ENCODE results near the gene PIGM.
"Not testable (repeated sequence)": the region's sequence is repeated elsewhere in the genome, so short reads cannot be mapped to it uniquely, and the experiment has no call there.

Gene PIGM

DNA sequence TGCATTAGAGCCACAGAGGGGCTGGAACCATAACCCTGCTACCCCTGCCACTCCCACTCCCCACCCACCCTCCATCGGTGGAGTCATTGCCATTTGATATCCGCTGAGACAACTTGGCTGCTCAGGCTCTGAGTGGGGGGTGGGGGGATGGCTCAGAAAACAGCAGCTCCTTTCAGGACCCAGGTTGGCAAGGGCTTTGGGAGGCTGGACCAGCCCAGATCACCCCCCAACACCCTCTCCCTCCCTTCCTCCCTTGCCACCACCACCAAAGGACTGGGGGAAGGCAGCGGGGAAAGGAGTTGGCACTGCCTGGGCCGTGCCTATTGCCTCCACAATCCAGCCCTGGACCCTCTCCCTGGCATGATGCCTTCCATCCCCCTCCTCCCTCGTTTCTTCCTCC is 36.4 kb upstream of the PIGM start:
- peaks cover 15% of the 10 kb centered on the region for H3K4me1 Mint-ChIP-seq (ENCODE audit: low read depth)
- H3K27ac Mint-ChIP-seq = no peak overlapping the region
- no peak for DNase-seq (ENCODE audit: low spot score)
- no peak overlapping the region for H3K4me3 Mint-ChIP-seq
- H3K36me3 Mint-ChIP-seq (ENCODE audit: low read depth) = peaks cover 2% of the 10 kb centered on the region
- peaks cover 42% of the 10 kb centered on the region for H3K27me3 Mint-ChIP-seq (ENCODE audit: low read depth)
- no peaks in the 10 kb centered on the region for H3K9me3 Mint-ChIP-seq

GRCh38 chr1:160066829-160067745 is 35.3 kb upstream of the PIGM start:
- Mint-ChIP-seq H3K27me3 (ENCODE audit: low read depth) (peaks cover 42% of the 10 kb centered on the region), H3K9me3 (no peaks in the 10 kb centered on the region), H3K36me3 (ENCODE audit: low read depth) (peaks cover 2% of the 10 kb centered on the region), H3K4me1 (ENCODE audit: low read depth) (peaks cover 15% of the 10 kb centered on the region), H3K4me3 (no peak overlapping the region), H3K27ac (no peak overlapping the region)
- no peak for DNase-seq (ENCODE audit: low spot score)

- Mint-ChIP-seq H3K27ac (no peak overlapping the region), H3K9me3 (no peaks in the 10 kb centered on the region), H3K27me3 (ENCODE audit: low read depth) (peaks cover 42% of the 10 kb centered on the region), H3K4me3 (no peak overlapping the region), H3K36me3 (ENCODE audit: low read depth) (no peaks in the 10 kb centered on the region), H3K4me1 (ENCODE audit: low read depth) (peaks cover 2% of the 10 kb centered on the region)
- no peak for DNase-seq (ENCODE audit: low spot score)
These were observed 33.0 kb upstream of the PIGM start for GRCh38 chr1:160064746-160065145.

GRCh38 chr1:160064164-160064563 is 32.4 kb upstream of the PIGM start:
- Mint-ChIP-seq H3K27ac (no peak overlapping the region), H3K36me3 (ENCODE audit: low read depth) (no peaks in the 10 kb centered on the region), H3K4me1 (ENCODE audit: low read depth) (no peaks in the 10 kb centered on the region), H3K27me3 (ENCODE audit: low read depth) (peaks cover 36% of the 10 kb centered on the region), H3K4me3 (no peak overlapping the region), H3K9me3 (no peaks in the 10 kb centered on the region)
- DNase-seq (ENCODE audit: low spot score) = no peak

DNA sequence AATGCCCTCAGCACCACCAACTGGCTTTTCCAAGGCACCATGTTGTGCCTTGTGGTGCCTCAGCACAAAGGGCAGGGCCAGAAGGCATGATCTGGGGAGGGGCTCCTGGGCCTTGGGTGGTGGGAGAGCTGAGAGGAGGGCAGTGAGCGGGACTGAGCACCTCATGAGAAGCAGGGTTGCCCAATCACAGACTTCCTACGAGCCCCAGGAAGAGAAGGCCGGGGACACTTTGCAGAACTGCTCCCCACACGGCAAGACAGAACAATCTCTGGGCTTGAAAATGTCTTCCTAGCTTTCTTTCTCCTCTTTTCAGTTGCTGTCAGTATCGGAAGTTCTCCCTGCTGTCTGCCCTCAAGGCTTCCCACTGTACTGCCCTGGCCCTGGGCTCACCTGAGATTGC is 31.4 kb upstream of the PIGM start:
- Mint-ChIP-seq H3K4me1 (ENCODE audit: low read depth) (no peaks in the 10 kb centered on the region), H3K36me3 (ENCODE audit: low read depth) (no peaks in the 10 kb centered on the region), H3K4me3 (no peak overlapping the region), H3K27me3 (ENCODE audit: low read depth) (peaks cover 28% of the 10 kb centered on the region), H3K27ac (no peak overlapping the region), H3K9me3 (no peaks in the 10 kb centered on the region)
- DNase-seq (ENCODE audit: low spot score) = no peak

DNA sequence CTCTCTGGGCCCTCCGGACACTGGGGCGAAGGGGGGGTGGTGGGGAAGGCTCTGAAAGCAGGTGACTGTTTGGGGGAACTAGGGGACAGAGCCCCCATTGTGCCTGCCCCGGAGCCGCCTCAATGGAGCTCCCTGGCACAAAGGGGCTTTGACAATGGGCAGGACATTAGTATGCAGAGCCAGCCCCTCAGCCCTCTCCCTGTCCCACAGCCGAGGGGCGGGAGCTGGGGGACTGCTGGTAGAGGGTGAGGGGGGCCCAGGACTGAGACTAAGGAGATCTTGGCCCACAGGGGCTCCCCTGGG is 30.4 kb upstream of the PIGM start:
- H3K4me3 Mint-ChIP-seq = no peak overlapping the region
- no peaks in the 10 kb centered on the region for H3K9me3 Mint-ChIP-seq
- no peak for DNase-seq (ENCODE audit: low spot score)
- H3K27ac Mint-ChIP-seq = no peak overlapping the region
- no peaks in the 10 kb centered on the region for H3K36me3 Mint-ChIP-seq (ENCODE audit: low read depth)
- H3K27me3 Mint-ChIP-seq (ENCODE audit: low read depth) = peaks cover 21% of the 10 kb centered on the region
- H3K4me1 Mint-ChIP-seq (ENCODE audit: low read depth) = no peaks in the 10 kb centered on the region

DNA sequence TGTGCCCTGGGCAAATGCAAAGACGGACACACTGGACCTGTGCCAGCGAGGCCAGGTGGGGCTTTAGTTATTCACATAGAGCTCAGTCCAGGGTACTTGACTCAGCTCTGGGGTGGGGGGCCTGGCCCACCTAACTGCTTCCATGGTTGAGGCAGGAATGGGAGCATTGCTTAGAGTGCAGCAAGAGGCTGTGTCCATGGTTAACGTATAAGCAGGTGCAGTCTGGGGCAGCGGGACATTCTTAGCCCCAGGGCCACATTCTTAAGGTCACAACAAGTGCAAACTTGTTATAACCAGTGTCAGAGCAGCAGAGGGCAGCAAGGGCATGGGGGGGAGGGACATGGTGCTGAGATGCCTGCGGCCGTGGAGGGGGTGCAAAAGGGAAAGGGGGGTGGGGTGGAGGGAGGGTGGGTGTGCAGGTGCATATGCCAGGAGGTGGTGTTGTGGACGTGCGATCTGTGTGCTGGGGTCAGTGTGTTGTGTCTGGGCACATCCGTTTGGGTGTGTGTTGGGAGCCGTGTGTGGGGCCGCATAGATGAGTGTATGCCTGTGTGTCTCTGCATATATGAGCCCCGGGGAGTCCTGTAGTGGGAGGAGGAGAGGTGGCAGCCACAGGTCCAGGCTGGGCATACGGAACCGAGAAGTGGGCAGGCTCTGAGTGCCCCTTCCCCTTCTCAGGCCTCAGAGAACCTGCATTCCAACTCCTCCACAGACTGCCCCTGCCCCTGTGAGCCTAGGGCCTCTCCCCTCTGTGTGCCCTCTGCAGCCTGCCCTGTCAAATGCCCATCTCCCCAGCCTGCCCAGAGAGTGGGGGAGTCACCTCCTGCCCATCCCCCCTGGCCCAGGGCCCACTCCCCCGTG is 29.8 kb upstream of the PIGM start:
- Mint-ChIP-seq H3K4me3 (no peak overlapping the region), H3K4me1 (ENCODE audit: low read depth) (no peaks in the 10 kb centered on the region), H3K36me3 (ENCODE audit: low read depth) (no peaks in the 10 kb centered on the region), H3K27me3 (ENCODE audit: low read depth) (peaks cover 19% of the 10 kb centered on the region), H3K27ac (no peak overlapping the region), H3K9me3 (no peaks in the 10 kb centered on the region)
- DNase-seq (ENCODE audit: low spot score) = no peak

- H3K4me1 Mint-ChIP-seq (ENCODE audit: low read depth) = no peaks in the 10 kb centered on the region
- peaks cover 30% of the 10 kb centered on the region for H3K27me3 Mint-ChIP-seq (ENCODE audit: low read depth)
- no peak overlapping the region for H3K4me3 Mint-ChIP-seq
- DNase-seq (ENCODE audit: low spot score) = no peak
- H3K36me3 Mint-ChIP-seq (ENCODE audit: low read depth) = no peaks in the 10 kb centered on the region
- no peak overlapping the region for H3K27ac Mint-ChIP-seq
- H3K9me3 Mint-ChIP-seq = no peaks in the 10 kb centered on the region
These were observed 26.3 kb upstream of the PIGM start for GRCh38 chr1:160058087-160058486.

GRCh38 chr1:160056648-160057169 is 24.9 kb upstream of the PIGM start:
- Mint-ChIP-seq H3K36me3 (ENCODE audit: low read depth) (no peaks in the 10 kb centered on the region), H3K27me3 (ENCODE audit: low read depth) (peaks cover 34% of the 10 kb centered on the region), H3K4me1 (ENCODE audit: low read depth) (no peaks in the 10 kb centered on the region), H3K4me3 (no peak overlapping the region), H3K9me3 (no peaks in the 10 kb centered on the region), H3K27ac (no peak overlapping the region)
- no peak for DNase-seq (ENCODE audit: low spot score)

- Mint-ChIP-seq H3K4me3 (no peak overlapping the region), H3K27ac (no peak overlapping the region), H3K4me1 (ENCODE audit: low read depth) (no peaks in the 10 kb centered on the region), H3K27me3 (ENCODE audit: low read depth) (peaks cover 33% of the 10 kb centered on the region), H3K36me3 (ENCODE audit: low read depth) (no peaks in the 10 kb centered on the region), H3K9me3 (no peaks in the 10 kb centered on the region)
- no peak for DNase-seq (ENCODE audit: low spot score)
These were observed 22.0 kb upstream of the PIGM start for GRCh38 chr1:160053548-160054365.

DNA sequence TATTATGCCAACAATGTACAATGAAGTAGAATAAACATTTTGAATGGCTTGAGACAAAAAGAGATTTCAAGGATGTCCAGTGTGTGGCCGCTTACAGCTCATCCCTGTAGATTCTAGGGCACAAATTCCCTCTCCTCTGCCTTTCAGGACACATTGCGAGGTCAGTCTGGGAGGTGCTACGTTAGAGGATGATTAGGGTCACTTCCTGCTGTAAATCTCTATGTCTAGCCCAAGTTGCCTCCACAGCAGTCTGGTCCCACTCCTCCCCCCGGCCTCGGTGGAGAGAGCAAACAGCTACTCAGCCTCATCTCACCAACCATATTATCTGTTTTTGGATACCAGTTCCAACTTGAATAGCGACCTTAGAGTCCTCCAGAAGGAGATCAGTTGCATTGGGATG is 21.1 kb upstream of the PIGM start:
- H3K27ac Mint-ChIP-seq = no peak overlapping the region
- H3K4me1 Mint-ChIP-seq (ENCODE audit: low read depth) = no peaks in the 10 kb centered on the region
- H3K4me3 Mint-ChIP-seq = no peak overlapping the region
- peaks cover 33% of the 10 kb centered on the region for H3K27me3 Mint-ChIP-seq (ENCODE audit: low read depth)
- no peaks in the 10 kb centered on the region for H3K36me3 Mint-ChIP-seq (ENCODE audit: low read depth)
- H3K9me3 Mint-ChIP-seq = no peaks in the 10 kb centered on the region
- no peak for DNase-seq (ENCODE audit: low spot score)

- peaks cover 13% of the 10 kb centered on the region for H3K4me1 Mint-ChIP-seq (ENCODE audit: low read depth)
- no peak overlapping the region for H3K27ac Mint-ChIP-seq
- H3K4me3 Mint-ChIP-seq = no peak overlapping the region
- no peak for DNase-seq (ENCODE audit: low spot score)
- peaks cover 30% of the 10 kb centered on the region for H3K27me3 Mint-ChIP-seq (ENCODE audit: low read depth)
- no peaks in the 10 kb centered on the region for H3K9me3 Mint-ChIP-seq
- no peaks in the 10 kb centered on the region for H3K36me3 Mint-ChIP-seq (ENCODE audit: low read depth)
These were observed 18.8 kb upstream of the PIGM start for GRCh38 chr1:160050619-160051018.

GRCh38 chr1:160050182-160050581 is 18.4 kb upstream of the PIGM start:
- not testable (repeated sequence) for H3K36me3 Mint-ChIP-seq (ENCODE audit: low read depth); H3K4me3 Mint-ChIP-seq; DNase-seq (ENCODE audit: low spot score); H3K9me3 Mint-ChIP-seq; H3K27ac Mint-ChIP-seq
- H3K27me3 Mint-ChIP-seq (ENCODE audit: low read depth) = peaks cover 27% of the 10 kb centered on the region
- peaks cover 13% of the 10 kb centered on the region for H3K4me1 Mint-ChIP-seq (ENCODE audit: low read depth)
